Tibial artery (tissue), 4 donors: ENCODE measurements around the gene ZBTB7C.

Experiments
- DNase-seq, 2 donors: peaks; one replicate each; pipeline ENCODE4 v3.0.0-alpha.2; 2019
- H3K27ac ChIP-seq, 2 donors: fragments of 200-600 bp; sonication (generic) in 1 of 2; 1 replicate in 1 of 2; 2 replicates in 1 of 2; pipeline ENCODE4 v1.5.1; 2018 to 2019; ENCODE audit warnings: mild to moderate bottlenecking in 1 of 2
- H3K27me3 ChIP-seq, 2 donors: fragments of 200-600 bp; sonication (generic) in 1 of 2; one replicate each; pipeline versions ENCODE4 v1.5.1 to v1.6.0; 2016 to 2019
- H3K36me3 ChIP-seq, 3 donors: fragments of 200-600 bp; sonication (generic) in 2 of 3; one replicate each; pipeline ENCODE4 v1.5.1; 2016 to 2019; ENCODE audit warnings: mild to moderate bottlenecking in 2 of 3
- H3K4me1 ChIP-seq, 4 donors: fragments of 200-600 bp; sonication (generic) in 2 of 4; 1 replicate in 3 of 4; 2 replicates in 1 of 4; pipeline ENCODE4 v1.5.1; 2016 to 2019
- H3K4me3 ChIP-seq, 2 donors: fragments of 200-600 bp; sonication (generic) in 1 of 2; 1 replicate in 1 of 2; 2 replicates in 1 of 2; pipeline ENCODE4 v1.5.1; 2018 to 2019; ENCODE audit warnings: mild to moderate bottlenecking in 2 of 2
- H3K9me3 ChIP-seq, 3 donors: fragments of 200-600 bp; sonication (generic) in 1 of 3; one replicate each; pipeline ENCODE4 v1.5.1; 2016 to 2019
- CTCF ChIP-seq, 2 experiments: fragments of 200-600 bp in 1 of 2; fragments of 450-650 bp in 1 of 2; IDR thresholded peaks; one replicate each; pipeline ENCODE4 v1.5.1; 2017 to 2019; ENCODE audit warnings: antibody characterized with exemption in 2 of 2, mild to moderate bottlenecking in 1 of 2, moderate library complexity in 1 of 2
- intact Hi-C: fragments of 100-400 bp; cut with DNase I; formaldehyde crosslinking; loops from one replicate; pipeline ENCODE4 v1.15.0; 2023; ENCODE audit warnings: low total_unique reads

ZBTB7C gene

GRCh38 chr18:48302736-48303135, 106.4 kb downstream of the ZBTB7C start:
- no peaks in the 10 kb centered on the region for H3K36me3 ChIP-seq
- no peaks in the 10 kb centered on the region for H3K27me3 ChIP-seq
- H3K4me3 ChIP-seq = no peak overlapping the region
- no peak overlapping the region for H3K27ac ChIP-seq
- no peak for TF ChIP-seq CTCF (IDR thresholded peaks at IDR 0.05)
- intact Hi-C loops = no loop called here
- DNase-seq = peak in 1 of 2 donors; percentile 5
- no peaks in the 10 kb centered on the region for H3K9me3 ChIP-seq
- peaks cover 0 to 9% (median 0%) of the 10 kb centered on the region in 4 donors for H3K4me1 ChIP-seq

DNA sequence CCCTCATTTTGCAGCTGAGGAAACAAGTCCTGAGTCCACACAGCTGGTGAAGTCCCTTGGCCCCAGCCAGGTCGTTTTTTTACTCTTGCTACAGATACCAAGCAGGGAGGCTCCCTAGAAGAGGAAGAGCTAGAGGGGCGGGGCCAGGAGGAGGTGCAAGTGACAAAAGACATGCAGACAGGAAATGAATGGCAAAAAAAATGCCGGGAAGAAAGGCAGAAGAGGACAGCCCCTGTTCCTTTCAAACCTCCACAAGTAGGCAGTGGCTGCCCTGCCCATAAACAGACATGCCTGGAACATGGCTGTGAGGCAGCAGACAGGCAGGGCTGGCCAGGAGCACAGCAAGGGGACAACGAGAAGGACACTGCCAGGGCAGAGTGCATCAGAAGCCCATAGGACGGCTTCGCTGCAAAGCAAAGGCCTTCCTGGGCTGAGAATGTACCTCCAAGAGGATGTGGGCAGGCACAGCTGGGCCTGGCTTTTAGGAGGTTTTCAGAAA, 108.7 kb downstream of the ZBTB7C start:
- Histone ChIP-seq H3K27ac (no peak overlapping the region), H3K27me3 (no peaks in the 10 kb centered on the region), H3K4me1 (peaks cover 0 to 11% (median 0%) of the 10 kb centered on the region in 4 donors), H3K9me3 (no peaks in the 10 kb centered on the region), H3K36me3 (no peaks in the 10 kb centered on the region), H3K4me3 (no peak overlapping the region)
- intact Hi-C loops = no loop called here
- DNase-seq = peak; percentile 46 to 59
- TF ChIP-seq CTCF (IDR thresholded peaks at IDR 0.05) = no peak

GRCh38 chr18:48297139-48297538, 112.0 kb downstream of the ZBTB7C start:
- no peak overlapping the region for H3K4me3 ChIP-seq
- H3K36me3 ChIP-seq = no peaks in the 10 kb centered on the region
- no peak overlapping the region for H3K27ac ChIP-seq
- DNase-seq = no peak
- no peaks in the 10 kb centered on the region for H3K9me3 ChIP-seq
- no peak for TF ChIP-seq CTCF (IDR thresholded peaks at IDR 0.05)
- intact Hi-C loops = no loop called here
- H3K4me1 ChIP-seq = peaks cover 0 to 28% (median 0%) of the 10 kb centered on the region in 4 donors
- no peaks in the 10 kb centered on the region for H3K27me3 ChIP-seq

- no peaks in the 10 kb centered on the region for H3K9me3 ChIP-seq
- H3K27ac ChIP-seq = no peak overlapping the region
- peaks cover 0 to 28% (median 0%) of the 10 kb centered on the region in 4 donors for H3K4me1 ChIP-seq
- intact Hi-C loops = no loop called here
- no peaks in the 10 kb centered on the region for H3K27me3 ChIP-seq
- no peak overlapping the region for H3K4me3 ChIP-seq
- TF ChIP-seq CTCF (IDR thresholded peaks at IDR 0.05) = no peak
- H3K36me3 ChIP-seq = no peaks in the 10 kb centered on the region
- peak in 1 of 2 donors; percentile 31 for DNase-seq
These were observed 112.6 kb downstream of the ZBTB7C start for GRCh38 chr18:48296581-48296980.

GRCh38 chr18:48295586-48296311, 113.4 kb downstream of the ZBTB7C start:
- H3K27me3 ChIP-seq = no peaks in the 10 kb centered on the region
- no peak overlapping the region for H3K27ac ChIP-seq
- peak in 1 of 2 donors; percentile 52 for DNase-seq
- H3K9me3 ChIP-seq = no peaks in the 10 kb centered on the region
- intact Hi-C loops = no loop called here
- no peak overlapping the region for H3K4me3 ChIP-seq
- no peaks in the 10 kb centered on the region for H3K36me3 ChIP-seq
- H3K4me1 ChIP-seq = peaks cover 0 to 28% (median 0%) of the 10 kb centered on the region in 4 donors
- peak in 1 of 2 experiments; percentile 30 for TF ChIP-seq CTCF (IDR thresholded peaks at IDR 0.05)
